ENCODE data around the gene GBF1. TPM values are rescaled to one million over a fixed set of nuclear protein-coding genes. Genes with fewer than 3 reads are reported as not detected.
A peak's percentile ranks its signal among the peaks of the same experiment; 100 is the strongest.

GBF1 gene
- total and polyA plus RNA-seq, 10 of the 15 experiments (the other 5 are each of a cell fraction or from before 2014, with no cell fraction given): 0.82 to 42.0 (median 21.8) TPM

DNA sequence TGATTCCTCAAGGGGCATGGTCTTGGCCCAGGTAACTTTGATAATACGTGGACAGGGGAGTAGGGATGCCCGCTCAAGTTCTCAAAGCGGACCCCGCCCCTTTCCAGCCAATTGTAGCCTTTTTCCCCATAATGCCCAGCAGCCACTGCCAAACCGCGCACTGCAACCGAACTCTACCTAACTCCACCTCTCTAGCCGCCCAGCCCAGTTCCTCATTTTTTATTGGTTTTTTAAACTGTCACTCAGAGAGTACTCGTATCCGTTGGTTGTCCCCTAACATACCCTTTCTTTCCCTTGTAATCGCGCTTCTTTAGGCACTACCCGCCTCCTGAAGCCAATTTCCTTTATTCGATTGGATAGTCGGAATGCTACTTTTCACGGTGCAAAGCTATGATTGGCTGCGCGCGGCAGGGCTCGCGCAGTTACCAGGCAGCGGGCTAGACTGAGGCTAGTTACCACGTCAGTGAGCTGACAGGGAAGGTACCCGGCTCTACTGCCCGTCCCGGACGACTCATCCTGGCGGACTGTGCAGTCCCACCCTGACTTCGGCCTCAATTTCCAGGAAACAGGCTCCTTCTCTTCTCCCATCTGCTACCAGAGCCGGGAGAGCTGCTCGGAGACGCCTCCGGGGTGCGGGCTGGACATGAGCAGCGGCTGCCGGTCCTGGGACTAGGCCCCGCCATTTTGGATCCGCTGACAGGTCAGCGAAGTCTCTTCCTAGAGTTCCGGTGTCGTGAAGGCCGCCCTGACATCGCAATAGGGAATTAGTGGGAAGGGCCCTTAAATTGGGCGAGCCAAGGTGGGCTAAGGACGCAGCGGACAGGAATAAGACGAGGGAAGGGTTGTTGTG lies at the start of gene GBF1 (continued):
- TF ChIP-seq CEBPZ (IDR thresholded peaks at IDR 0.05; ENCODE audit: low read depth, low read length) (peak; percentile 93), HDGF (IDR thresholded peaks at IDR 0.05) (peak; percentile 67; the same call in 1 of the 2 replicates), MTA3 (IDR thresholded peaks at IDR 0.05; ENCODE audit: borderline replicate concordance, low read length) (no peak), KLF5 (IDR thresholded peaks at IDR 0.05; ENCODE audit: partially characterized antibody) (no peak), GABPA (IDR thresholded peaks at IDR 0.05; ENCODE audit: low read depth) (peak; percentile 56; the same call in 1 of the 2 replicates), PML (IDR thresholded peaks at IDR 0.05; ENCODE audit: low read length) (peak; percentile 76; the same call in 1 of the 2 replicates), SMARCA5 (IDR thresholded peaks at IDR 0.05) (0 out of 2 replicates have a peak, but pooled peaks have one; percentile 27), SMAD1 (IDR thresholded peaks at IDR 0.05; ENCODE audit: low read depth, partially characterized antibody) (no peak), LARP7 (IDR thresholded peaks at IDR 0.05) (peak; percentile 83; the same call in 1 of the 2 replicates), CREM (IDR thresholded peaks at IDR 0.05; ENCODE audit: low read depth) (peak; percentile 92; the same call in 1 of the 2 replicates), SUPT20H (IDR thresholded peaks at IDR 0.05; ENCODE audit: borderline replicate concordance, control insufficient read depth, low read depth, low read length) (no peak), SMC3 (IDR thresholded peaks at IDR 0.05; ENCODE audit: borderline replicate concordance, low read length) (no peak), ATF7 (IDR thresholded peaks at IDR 0.05; ENCODE audit: low read depth) (peak; percentile 85), POLR2AphosphoS2 (IDR thresholded peaks at IDR 0.05; ENCODE audit: low read depth, low read length) (peak; percentile 85; the same call in 1 of the 2 replicates), ZNF687 (IDR thresholded peaks at IDR 0.05) (no peak), BCL11A (IDR thresholded peaks at IDR 0.05; ENCODE audit: low read depth, low read length) (no peak), BCL3 (IDR thresholded peaks at IDR 0.05; ENCODE audit: borderline replicate concordance, insufficient read depth, low read depth, low read length, poor library complexity, severe bottlenecking) (no peak), FOXM1 (IDR thresholded peaks at IDR 0.05; ENCODE audit: low read depth, low read length) (no peak), NRF1 (conservative IDR thresholded peaks at IDR 0.05; ENCODE audit: low read depth, low read length) (peak; percentile 34; the same call in 1 of the 2 replicates)
- TF ChIP-seq, protein P1, sequence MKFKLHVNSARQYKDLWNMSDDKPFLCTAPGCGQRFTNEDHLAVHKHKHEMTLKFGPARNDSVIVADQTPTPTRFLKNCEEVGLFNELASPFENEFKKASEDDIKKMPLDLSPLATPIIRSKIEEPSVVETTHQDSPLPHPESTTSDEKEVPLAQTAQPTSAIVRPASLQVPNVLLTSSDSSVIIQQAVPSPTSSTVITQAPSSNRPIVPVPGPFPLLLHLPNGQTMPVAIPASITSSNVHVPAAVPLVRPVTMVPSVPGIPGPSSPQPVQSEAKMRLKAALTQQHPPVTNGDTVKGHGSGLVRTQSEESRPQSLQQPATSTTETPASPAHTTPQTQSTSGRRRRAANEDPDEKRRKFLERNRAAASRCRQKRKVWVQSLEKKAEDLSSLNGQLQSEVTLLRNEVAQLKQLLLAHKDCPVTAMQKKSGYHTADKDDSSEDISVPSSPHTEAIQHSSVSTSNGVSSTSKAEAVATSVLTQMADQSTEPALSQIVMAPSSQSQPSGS (IDR thresholded peaks at IDR 0.05; ENCODE audit: low read length): no peak

Measured in GM12878 (cell line).